ENCODE measurements around the gene ZNF324B. TPM values are rescaled to one million over a fixed set of nuclear protein-coding genes. Genes with fewer than 3 reads are reported as not detected.
"Not testable (repeated sequence)": the region's sequence is repeated elsewhere in the genome, so short reads cannot be mapped to it uniquely, and the experiment has no call there.

Gene ZNF324B
- total RNA-seq, 4 donors from 2014 or later = 3.8 to 7.6 (median 7.0) TPM

DNA sequence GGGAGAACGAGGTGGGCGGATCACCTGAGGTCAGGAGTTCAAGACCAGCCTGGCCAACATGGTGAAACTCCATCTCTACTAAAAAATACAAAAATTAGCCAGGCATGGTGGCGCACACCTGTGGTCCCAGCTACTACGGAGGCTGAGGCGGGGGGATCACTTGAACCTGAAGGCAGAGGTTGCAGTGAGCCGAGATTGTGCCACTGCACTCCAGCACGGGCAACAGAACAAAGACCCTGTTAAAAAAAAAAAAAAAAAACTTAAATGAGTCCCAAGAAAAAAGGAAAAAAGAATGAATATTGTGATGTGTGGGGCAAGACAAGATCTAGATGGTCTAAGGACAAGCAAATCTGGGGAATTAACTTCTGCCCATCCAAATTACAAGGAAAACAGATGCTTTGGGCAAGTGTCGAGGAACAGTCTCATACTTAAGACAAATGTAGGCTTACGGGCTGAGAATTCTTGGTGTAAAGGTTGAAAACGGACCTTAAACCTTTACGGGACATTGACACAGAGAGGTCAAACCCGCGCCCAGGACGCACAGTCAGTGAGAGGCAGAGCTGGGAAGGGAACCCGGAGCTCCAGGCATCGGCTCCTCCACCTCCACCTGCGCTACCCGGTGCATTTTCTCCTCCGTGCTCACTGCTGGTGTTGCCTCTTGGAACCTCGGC lies 14.8 kb downstream of the ZNF324B start:
- intact Hi-C loops (cut with DNase I; ENCODE audit: low total_unique reads) (loop anchor here (1.0 to 5.0 kb wide), 4 partner anchors 15 to 79 kb away; partner anchors contain the start of genes RPS5, ZNF132, ZNF324B and ZNF584), in situ Hi-C loops (cut with MboI; ENCODE audit: low sequenced_read_pairs in 4 of 4) (no loop called here)
- peak; percentile 14 to 25 for ATAC-seq

GRCh38 chr19:58466760-58467589 lies 15.6 kb downstream of the ZNF324B start, which contains the start of gene ZNF324:
ZNF324 (plus strand) TSS chr19:58467080; CDS start chr19:58469186, 2,106 bp downstream.
- peak; percentile 63 to 71 for TF ChIP-seq POLR2A (IDR thresholded peaks at IDR 0.05)
- no peak for TF ChIP-seq CTCF (IDR thresholded peaks at IDR 0.05 in 4 of 5, conservative IDR thresholded peaks at IDR 0.05 in 1 of 5)
- Histone ChIP-seq H3K4me3 (peak within 1 kb of the TSS; percentile 87 to 100 (median 99)), H3K4me1 (peaks cover 10 to 13% of the 10 kb centered on the region in 2 donors), H3K36me3 (peaks cover 0 to 24% of the 10 kb centered on the region in 2 donors), H3K9me3 (no peaks in the 10 kb centered on the region), H3K27me3 (no peaks in the 10 kb centered on the region), H3K27ac (peak within 1 kb of the TSS; percentile 68 to 92 (median 88))
- in situ Hi-C loops (cut with MboI; ENCODE audit: low sequenced_read_pairs in 4 of 4) (no loop called here), intact Hi-C loops (cut with DNase I; ENCODE audit: low total_unique reads) (loop anchor here (1.0 to 5.0 kb wide), 5 partner anchors 8 to 80 kb away; partner anchors contain the start of genes RPS5, ZNF132, ZNF324B and ZNF584)
- ATAC-seq (peak; percentile 99), DNase-seq (peak; percentile 97)

More for the DNA sequence above, 14.8 kb downstream of the ZNF324B start:
- H3K27ac ChIP-seq = peak overlapping the region in 2 of 4 donors; percentile 89 to 92
- TF ChIP-seq POLR2A (IDR thresholded peaks at IDR 0.05) = no peak
- no peak for TF ChIP-seq CTCF (IDR thresholded peaks at IDR 0.05 in 4 of 5, conservative IDR thresholded peaks at IDR 0.05 in 1 of 5)
- no peaks in the 10 kb centered on the region for H3K9me3 ChIP-seq
- H3K4me1 ChIP-seq = peaks cover 10 to 13% of the 10 kb centered on the region in 2 donors
- no peak for DNase-seq
- no peaks in the 10 kb centered on the region for H3K27me3 ChIP-seq
- H3K4me3 ChIP-seq = peak overlapping the region; percentile 87 to 100 (median 99)
- peaks cover 0 to 19% of the 10 kb centered on the region in 2 donors for H3K36me3 ChIP-seq

- no peak overlapping the region for H3K27ac ChIP-seq
- intact Hi-C loops (cut with DNase I; ENCODE audit: low total_unique reads) = loop anchor here (5.0 kb wide), 1 partner anchor 81 kb away; the partner anchor contains the start of gene RPS5
- H3K4me3 ChIP-seq = no peak overlapping the region
- ATAC-seq (no peak), DNase-seq (no peak)
- no peaks in the 10 kb centered on the region for H3K9me3 ChIP-seq
- in situ Hi-C loops (cut with MboI; ENCODE audit: low sequenced_read_pairs in 4 of 4) = no loop called here
- TF ChIP-seq CTCF (IDR thresholded peaks at IDR 0.05 in 4 of 5, conservative IDR thresholded peaks at IDR 0.05 in 1 of 5) = no peak
- no peak for TF ChIP-seq POLR2A (IDR thresholded peaks at IDR 0.05)
- H3K27me3 ChIP-seq = no peaks in the 10 kb centered on the region
- peaks cover 10 to 13% of the 10 kb centered on the region in 2 donors for H3K4me1 ChIP-seq
- H3K36me3 ChIP-seq = peaks cover 0 to 30% of the 10 kb centered on the region in 2 donors
These were observed 16.9 kb downstream of the ZNF324B start for GRCh38 chr19:58468216-58468839.

DNA sequence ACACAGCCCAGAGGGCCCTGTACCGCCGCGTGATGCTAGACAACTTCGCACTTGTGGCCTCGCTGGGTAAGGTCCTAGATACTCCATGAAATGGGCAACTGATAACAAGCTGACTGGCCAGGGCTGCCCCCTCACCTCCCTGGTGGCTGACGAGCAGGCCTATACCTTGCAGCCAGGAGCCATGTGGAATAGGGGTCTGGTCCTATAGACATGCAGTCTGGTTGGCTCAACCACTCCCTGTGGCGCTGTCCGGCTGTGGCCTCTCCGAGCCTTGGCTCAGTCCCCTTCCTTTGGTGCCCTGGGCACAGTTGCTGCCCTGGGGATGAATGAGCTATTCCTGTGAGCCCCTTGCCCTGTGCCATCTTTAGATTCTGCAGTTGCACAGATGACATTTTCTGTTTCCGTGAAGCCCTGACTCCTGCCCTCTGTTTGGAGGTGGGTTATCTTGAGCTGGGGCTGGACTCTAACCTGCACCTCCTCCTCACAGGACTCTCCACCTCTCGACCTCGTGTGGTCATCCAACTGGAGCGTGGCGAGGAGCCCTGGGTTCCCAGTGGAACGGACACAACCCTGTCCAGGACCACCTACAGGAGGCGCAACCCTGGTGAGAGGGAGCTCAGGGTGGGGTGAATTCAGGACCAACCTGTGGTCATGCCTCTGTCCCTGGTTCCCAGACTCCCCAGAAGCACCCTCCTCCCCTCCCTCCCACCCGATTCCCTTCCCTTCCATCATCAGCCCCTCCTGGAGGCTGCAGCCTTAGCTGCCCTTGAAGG lies 18.0 kb downstream of the ZNF324B start:
- intact Hi-C loops (cut with DNase I; ENCODE audit: low total_unique reads) (loop anchor here (5.0 kb wide), 1 partner anchor 82 kb away; the partner anchor contains the start of gene RPS5), in situ Hi-C loops (cut with MboI; ENCODE audit: low sequenced_read_pairs in 4 of 4) (no loop called here)
- Histone ChIP-seq H3K4me1 (peaks cover 10 to 13% of the 10 kb centered on the region in 2 donors), H3K27me3 (no peaks in the 10 kb centered on the region), H3K4me3 (no peak overlapping the region), H3K36me3 (peaks cover 0 to 30% of the 10 kb centered on the region in 2 donors), H3K9me3 (no peaks in the 10 kb centered on the region), H3K27ac (no peak overlapping the region)
- ATAC-seq (no peak), DNase-seq (no peak)
- no peak for TF ChIP-seq CTCF (IDR thresholded peaks at IDR 0.05 in 4 of 5, conservative IDR thresholded peaks at IDR 0.05 in 1 of 5)
- TF ChIP-seq POLR2A (IDR thresholded peaks at IDR 0.05) = no peak

DNA sequence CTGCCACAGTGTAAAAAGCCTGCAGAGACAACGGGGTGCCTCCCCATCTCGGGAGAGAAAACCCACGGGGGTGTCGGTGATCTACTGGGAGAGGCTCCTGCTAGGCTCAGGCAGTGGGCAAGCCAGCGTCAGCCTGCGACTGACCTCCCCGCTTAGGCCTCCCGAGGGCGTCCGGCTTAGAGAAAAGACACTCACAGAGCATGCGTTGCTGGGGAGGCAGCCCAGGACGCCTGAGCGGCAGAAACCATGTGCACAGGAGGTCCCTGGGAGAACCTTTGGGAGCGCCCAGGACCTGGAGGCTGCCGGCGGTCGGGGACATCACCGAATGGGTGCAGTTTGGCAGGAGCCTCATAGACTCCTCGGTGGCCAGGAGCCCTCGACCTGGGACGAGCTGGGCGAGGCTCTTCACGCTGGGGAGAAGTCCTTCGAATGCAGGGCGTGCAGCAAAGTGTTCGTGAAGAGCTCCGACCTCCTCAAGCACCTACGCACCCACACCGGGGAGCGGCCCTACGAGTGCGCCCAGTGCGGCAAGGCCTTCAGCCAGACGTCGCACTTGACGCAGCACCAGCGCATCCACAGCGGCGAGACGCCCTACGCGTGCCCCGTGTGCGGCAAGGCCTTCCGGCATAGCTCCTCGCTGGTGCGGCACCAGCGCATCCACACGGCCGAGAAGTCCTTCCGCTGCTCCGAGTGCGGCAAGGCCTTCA lies 19.6 kb downstream of the ZNF324B start:
- intact Hi-C loops (cut with DNase I; ENCODE audit: low total_unique reads) = not testable (repeated sequence)
- H3K36me3 ChIP-seq = peaks cover 0 to 30% of the 10 kb centered on the region in 2 donors

More for the DNA sequence above, 19.6 kb downstream of the ZNF324B start:
- H3K27me3 ChIP-seq; ATAC-seq; in situ Hi-C loops (cut with MboI; ENCODE audit: low sequenced_read_pairs in 4 of 4); DNase-seq; H3K4me3 ChIP-seq; H3K9me3 ChIP-seq; H3K27ac ChIP-seq: not testable (repeated sequence)
- peaks cover 19 to 24% of the 10 kb centered on the region in 2 donors for H3K4me1 ChIP-seq

Data from gastrocnemius medialis (tissue), 4 donors.